Left lung (tissue), 10 donors: ENCODE results near the gene SH2D5. TPM values are rescaled to one million over a fixed set of nuclear protein-coding genes. Genes with fewer than 3 reads are reported as not detected.

Source experiments
- ATAC-seq: fragments of 200-7000 bp; cut with Tn5 transposase; one replicate; pipeline ENCODE4 v1.9.1; 2020; ENCODE audit warnings: moderate library complexity
- DNase-seq, 4 donors: peaks; one replicate each; pipeline ENCODE4 v3.0.0-alpha.2; 2013 to 2020
- H3K27ac ChIP-seq, 2 donors: fragments of 200-600 bp; sonication (generic) in 1 of 2; one replicate each; pipeline versions ENCODE4 v1.5.0 to v1.8.0; 2020 to 2021
- H3K27me3 ChIP-seq, 2 donors: fragments of 200-600 bp; sonication (generic) in 1 of 2; one replicate each; pipeline versions ENCODE4 v1.5.0 to v1.8.0; 2020 to 2021
- H3K36me3 ChIP-seq, 2 donors: fragments of 200-600 bp; sonication (generic) in 1 of 2; one replicate each; pipeline versions ENCODE4 v1.5.0 to v1.8.0; 2020 to 2021
- H3K4me1 ChIP-seq, 2 donors: fragments of 200-600 bp; one replicate each; pipeline ENCODE4 v1.8.0; 2021
- H3K4me3 ChIP-seq, 2 donors: fragments of 200-600 bp; sonication (generic) in 1 of 2; one replicate each; pipeline versions ENCODE4 v1.5.0 to v1.8.0; 2020 to 2021; ENCODE audit warnings: mild to moderate bottlenecking in 1 of 2
- H3K9me3 ChIP-seq, 2 donors: fragments of 200-600 bp; sonication (generic) in 1 of 2; one replicate each; pipeline versions ENCODE4 v1.5.0 to v1.8.0; 2020 to 2021
- intact Hi-C, 2 donors: fragments of 100-400 bp; cut with DNase I; formaldehyde crosslinking; loops; one replicate each; pipeline versions ENCODE4 v1.11.2 to v1.14.2; 2022
- polyA plus RNA-seq, 6 donors: library from polyadenylated mRNA; unstranded; fragments of 120-200 nt; gene quantifications; one replicate each; pipeline ENCODE4 v1.2.1, GENCODE V29; 2013; ENCODE audit not compliant: insufficient read length in 6 of 6
- total RNA-seq, 2 donors: library from RNA; stranded (reverse); fragmentation: NEBNext Ultra II Directional; extraction: Animal tissue kit (Norgen Biotek cat#: 25700); gene quantifications; one replicate each; pipeline ENCODE4 v1.2.1, GENCODE V29; 2021
- TF ChIP-seq, protein P1 (sequence below), 2 donors: fragments of 200-600 bp; sonication (generic) in 1 of 2; IDR thresholded peaks; one replicate each; pipeline versions ENCODE4 v1.5.0 to v1.8.0; 2021; ENCODE audit warnings: antibody characterized with exemption in 2 of 2
- donor health status: DM: no; HTN: yes; CAD: no.
- donor health status: DM: no; HTN: no; CAD: no.

The SH2D5 gene
- total and polyA plus RNA-seq, 8 donors: 0.06 to 1.8 (median 0.12) TPM; not detected in 1

DNA sequence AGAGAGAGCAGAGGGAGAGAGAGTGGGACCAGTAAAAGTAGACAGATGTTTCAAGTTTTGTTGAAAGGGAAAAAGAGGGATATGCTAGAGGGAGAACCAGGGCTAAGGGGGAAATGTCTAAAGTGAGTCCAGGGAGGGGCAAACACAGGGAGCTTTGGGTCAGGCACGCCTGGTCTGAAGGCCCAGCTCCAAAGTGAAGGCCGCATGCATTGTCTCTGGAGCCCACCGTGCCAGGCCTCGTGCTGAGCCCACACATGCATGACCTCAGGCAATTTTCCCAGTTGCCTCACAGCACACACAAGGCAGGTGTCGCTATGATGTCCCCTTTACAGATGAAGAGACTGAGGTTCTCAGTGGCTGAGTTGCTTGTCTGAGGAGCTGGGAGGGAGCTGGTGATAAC is 30.7 kb downstream of the SH2D5 start:
- no peaks in the 10 kb centered on the region for H3K9me3 ChIP-seq
- peaks cover 0 to 6% of the 10 kb centered on the region in 2 donors for H3K4me1 ChIP-seq
- H3K36me3 ChIP-seq: no peaks in the 10 kb centered on the region
- TF ChIP-seq, protein P1, sequence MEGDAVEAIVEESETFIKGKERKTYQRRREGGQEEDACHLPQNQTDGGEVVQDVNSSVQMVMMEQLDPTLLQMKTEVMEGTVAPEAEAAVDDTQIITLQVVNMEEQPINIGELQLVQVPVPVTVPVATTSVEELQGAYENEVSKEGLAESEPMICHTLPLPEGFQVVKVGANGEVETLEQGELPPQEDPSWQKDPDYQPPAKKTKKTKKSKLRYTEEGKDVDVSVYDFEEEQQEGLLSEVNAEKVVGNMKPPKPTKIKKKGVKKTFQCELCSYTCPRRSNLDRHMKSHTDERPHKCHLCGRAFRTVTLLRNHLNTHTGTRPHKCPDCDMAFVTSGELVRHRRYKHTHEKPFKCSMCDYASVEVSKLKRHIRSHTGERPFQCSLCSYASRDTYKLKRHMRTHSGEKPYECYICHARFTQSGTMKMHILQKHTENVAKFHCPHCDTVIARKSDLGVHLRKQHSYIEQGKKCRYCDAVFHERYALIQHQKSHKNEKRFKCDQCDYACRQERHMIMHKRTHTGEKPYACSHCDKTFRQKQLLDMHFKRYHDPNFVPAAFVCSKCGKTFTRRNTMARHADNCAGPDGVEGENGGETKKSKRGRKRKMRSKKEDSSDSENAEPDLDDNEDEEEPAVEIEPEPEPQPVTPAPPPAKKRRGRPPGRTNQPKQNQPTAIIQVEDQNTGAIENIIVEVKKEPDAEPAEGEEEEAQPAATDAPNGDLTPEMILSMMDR (IDR thresholded peaks at IDR 0.05): no peak
- ATAC-seq (no peak), DNase-seq (no peak)
- no peak overlapping the region for H3K27ac ChIP-seq
- intact Hi-C loops: no loop called here
- H3K4me3 ChIP-seq: no peak overlapping the region
- H3K27me3 ChIP-seq: no peaks in the 10 kb centered on the region

DNA sequence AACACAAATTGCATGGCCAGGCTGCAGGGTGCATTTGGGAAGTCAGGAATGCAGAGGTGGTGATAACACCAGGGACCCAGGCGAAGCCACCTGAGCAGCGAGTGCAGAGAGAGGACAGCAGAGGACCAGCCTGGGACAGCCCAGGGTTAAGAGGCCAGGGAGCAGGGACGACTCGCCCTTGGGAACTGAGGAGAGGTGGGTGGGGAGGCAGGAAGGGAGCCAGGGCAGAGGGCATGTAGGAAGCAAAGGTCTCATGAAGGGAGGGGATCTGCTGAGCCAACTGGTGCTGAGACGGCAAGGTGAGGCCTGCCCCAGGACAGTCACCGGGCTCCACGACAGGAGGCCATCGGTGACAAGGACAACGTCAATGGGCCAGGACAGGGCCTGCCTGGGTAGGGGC is 31.1 kb downstream of the SH2D5 start:
- no peak overlapping the region for H3K27ac ChIP-seq
- TF ChIP-seq, protein P1 (IDR thresholded peaks at IDR 0.05): no peak
- no peaks in the 10 kb centered on the region for H3K36me3 ChIP-seq
- ATAC-seq: no peak
- no peaks in the 10 kb centered on the region for H3K9me3 ChIP-seq
- H3K4me1 ChIP-seq: peaks cover under 1 to 10% of the 10 kb centered on the region in 2 donors
- H3K4me3 ChIP-seq: no peak overlapping the region
- DNase-seq: no peak
- intact Hi-C loops: no loop called here
- no peaks in the 10 kb centered on the region for H3K27me3 ChIP-seq

DNA sequence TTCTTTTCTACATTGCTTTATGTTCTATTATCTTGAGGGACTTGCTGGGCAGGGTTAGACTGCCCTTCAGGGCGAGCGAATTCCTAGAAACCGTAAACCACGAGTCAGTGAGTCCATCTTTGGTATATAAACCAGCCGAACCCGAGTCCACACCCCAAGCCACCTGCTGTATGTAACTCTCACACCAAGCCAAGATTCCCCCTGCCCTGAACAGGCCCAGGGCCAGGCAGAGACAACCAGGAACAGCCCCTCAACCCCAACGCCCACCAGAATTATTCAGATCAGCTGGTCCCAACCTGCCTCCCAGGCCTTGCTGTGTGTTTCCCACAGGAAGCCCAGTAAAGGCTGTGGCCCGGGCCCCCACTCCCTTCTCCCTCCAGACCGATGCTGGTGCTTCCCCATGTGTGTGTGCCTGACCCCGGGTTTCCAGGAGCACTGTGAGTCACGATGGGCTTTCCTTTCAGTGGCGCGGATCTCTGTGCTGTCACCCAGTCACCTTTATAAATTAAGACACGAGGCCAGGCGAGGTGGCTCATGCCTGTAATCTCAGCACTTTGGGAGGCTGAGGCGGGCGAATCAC is 31.8 kb downstream of the SH2D5 start:
- DNase-seq: no peak
- no peak for ATAC-seq
- H3K36me3 ChIP-seq: no peaks in the 10 kb centered on the region
- H3K4me1 ChIP-seq: peaks cover 3 to 16% of the 10 kb centered on the region in 2 donors
- H3K27ac ChIP-seq: no peak overlapping the region
- TF ChIP-seq, protein P1 (IDR thresholded peaks at IDR 0.05): no peak
- H3K4me3 ChIP-seq: no peak overlapping the region
- no peaks in the 10 kb centered on the region for H3K27me3 ChIP-seq
- intact Hi-C loops: no loop called here
- no peaks in the 10 kb centered on the region for H3K9me3 ChIP-seq

DNA sequence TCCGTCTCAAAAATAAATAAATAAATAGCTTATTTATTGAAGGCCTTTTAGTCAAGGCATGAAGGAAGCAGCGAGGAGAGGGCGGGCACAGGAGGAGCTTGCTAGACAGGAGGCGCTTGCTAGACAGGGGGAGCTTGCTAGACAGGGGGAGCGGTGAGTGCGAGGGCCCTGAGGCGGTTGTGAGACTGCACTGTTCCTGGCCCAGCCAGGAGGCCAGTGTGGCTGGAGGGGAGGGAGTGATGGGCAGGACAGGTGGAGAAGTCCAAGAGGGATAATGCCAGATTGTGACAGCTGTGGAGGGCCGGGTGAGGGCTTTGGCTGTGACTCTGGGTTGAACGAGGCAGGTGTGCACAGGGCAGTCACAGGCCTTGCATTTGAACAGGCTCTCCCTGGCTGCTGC is 32.9 kb downstream of the SH2D5 start:
- no peak overlapping the region for H3K4me3 ChIP-seq
- peaks cover 3 to 16% of the 10 kb centered on the region in 2 donors for H3K4me1 ChIP-seq
- H3K36me3 ChIP-seq: no peaks in the 10 kb centered on the region
- no peaks in the 10 kb centered on the region for H3K27me3 ChIP-seq
- DNase-seq (no peak), ATAC-seq (no peak)
- intact Hi-C loops: no loop called here
- TF ChIP-seq, protein P1 (IDR thresholded peaks at IDR 0.05): no peak
- H3K9me3 ChIP-seq: no peaks in the 10 kb centered on the region
- H3K27ac ChIP-seq: no peak overlapping the region

DNA sequence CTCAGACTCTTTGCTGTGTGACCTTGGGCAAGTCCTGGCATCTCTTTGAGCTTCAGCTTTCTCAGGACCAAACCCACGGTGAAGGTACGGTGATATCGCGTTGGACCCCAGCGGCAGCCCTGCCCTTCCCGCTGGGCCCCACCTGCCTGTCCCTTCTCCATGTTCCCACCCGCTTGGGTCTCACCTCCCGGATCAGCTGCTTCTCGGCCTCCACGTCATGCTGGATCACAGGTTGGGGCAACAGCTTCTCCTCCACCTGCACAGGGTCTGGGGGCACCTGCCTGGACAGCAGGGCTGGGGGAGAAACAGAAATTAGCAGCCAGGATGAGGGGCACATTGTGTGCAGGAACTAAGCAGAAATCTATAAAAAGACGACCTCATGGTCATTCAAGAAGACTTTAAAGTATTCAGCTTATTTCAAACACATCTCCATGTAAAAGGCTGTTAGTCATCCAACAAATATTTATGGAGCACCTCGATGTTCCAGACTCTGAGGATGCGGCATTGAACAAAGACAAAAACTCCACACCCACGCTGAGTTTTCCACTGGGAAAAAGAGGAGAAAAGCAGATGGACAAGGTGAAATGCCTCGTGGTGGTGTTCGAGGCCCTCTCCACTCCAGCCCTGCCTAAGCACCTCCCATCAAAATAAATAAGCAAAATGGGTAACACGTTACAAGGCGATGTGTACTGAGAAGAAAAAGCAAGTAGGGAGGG is 34.1 kb downstream of the SH2D5 start:
- Histone ChIP-seq H3K4me3 (no peak overlapping the region), H3K27me3 (no peaks in the 10 kb centered on the region), H3K9me3 (no peaks in the 10 kb centered on the region), H3K4me1 (peaks cover 3 to 16% of the 10 kb centered on the region in 2 donors), H3K27ac (no peak overlapping the region), H3K36me3 (no peaks in the 10 kb centered on the region)
- intact Hi-C loops: no loop called here
- TF ChIP-seq, protein P1 (IDR thresholded peaks at IDR 0.05): no peak
- no peak for DNase-seq
- no peak for ATAC-seq
